Panc1 (cell line): Measurements from ENCODE around the gene SGIP1.

Source experiments
- POLR2AphosphoS5 ChIP-seq: IDR thresholded peaks from 2 replicates; pipeline ENCODE4 v1.6.1; 2012; ENCODE audit warnings: mild to moderate bottlenecking, low read depth, low read length, moderate library complexity
- TCF7L2 ChIP-seq: IDR thresholded peaks from 2 replicates; pipeline ENCODE4 v1.6.1; 2011; ENCODE audit warnings: mild to moderate bottlenecking, low read depth, low read length, inconsistent platforms
- TF ChIP-seq, protein P1 (sequence below): fragments of 450-650 bp; IDR thresholded peaks from 2 replicates; pipeline ENCODE4 v1.5.1; 2017; ENCODE audit warnings: mild to moderate bottlenecking
- TF ChIP-seq, protein P2 (sequence below), 2 experiments: IDR thresholded peaks; 2 replicates each; pipeline ENCODE4 v1.6.1; 2011 to 2012; ENCODE audit warnings: low read depth in 2 of 2, control low read depth in 1 of 2, low read length in 1 of 2, mild to moderate bottlenecking in 1 of 2, moderate library complexity in 1 of 2; ENCODE audit not compliant: insufficient read depth in 1 of 2

DNA sequence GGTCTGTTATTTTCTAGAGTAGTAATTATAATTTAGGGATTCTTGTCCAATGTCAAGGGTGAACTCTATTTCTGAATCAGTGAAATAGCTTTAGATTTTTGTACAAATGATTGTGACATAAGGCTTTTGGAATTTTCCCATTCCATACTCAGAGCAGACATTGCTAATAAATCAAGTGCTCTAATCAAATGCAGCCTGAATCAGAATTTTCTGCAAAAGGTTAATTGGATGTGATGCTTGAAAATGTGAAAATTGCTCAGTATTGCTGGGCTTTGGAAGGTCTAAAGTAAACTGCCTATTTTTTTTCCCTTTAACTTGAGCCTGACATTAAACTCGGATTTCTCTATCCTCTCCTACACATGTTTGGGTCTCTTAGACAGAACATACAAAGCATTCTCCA is 23.2 kb downstream of the SGIP1 start:
- TF ChIP-seq, protein P1, sequence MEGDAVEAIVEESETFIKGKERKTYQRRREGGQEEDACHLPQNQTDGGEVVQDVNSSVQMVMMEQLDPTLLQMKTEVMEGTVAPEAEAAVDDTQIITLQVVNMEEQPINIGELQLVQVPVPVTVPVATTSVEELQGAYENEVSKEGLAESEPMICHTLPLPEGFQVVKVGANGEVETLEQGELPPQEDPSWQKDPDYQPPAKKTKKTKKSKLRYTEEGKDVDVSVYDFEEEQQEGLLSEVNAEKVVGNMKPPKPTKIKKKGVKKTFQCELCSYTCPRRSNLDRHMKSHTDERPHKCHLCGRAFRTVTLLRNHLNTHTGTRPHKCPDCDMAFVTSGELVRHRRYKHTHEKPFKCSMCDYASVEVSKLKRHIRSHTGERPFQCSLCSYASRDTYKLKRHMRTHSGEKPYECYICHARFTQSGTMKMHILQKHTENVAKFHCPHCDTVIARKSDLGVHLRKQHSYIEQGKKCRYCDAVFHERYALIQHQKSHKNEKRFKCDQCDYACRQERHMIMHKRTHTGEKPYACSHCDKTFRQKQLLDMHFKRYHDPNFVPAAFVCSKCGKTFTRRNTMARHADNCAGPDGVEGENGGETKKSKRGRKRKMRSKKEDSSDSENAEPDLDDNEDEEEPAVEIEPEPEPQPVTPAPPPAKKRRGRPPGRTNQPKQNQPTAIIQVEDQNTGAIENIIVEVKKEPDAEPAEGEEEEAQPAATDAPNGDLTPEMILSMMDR, result no peak
- TF ChIP-seq, protein P2, sequence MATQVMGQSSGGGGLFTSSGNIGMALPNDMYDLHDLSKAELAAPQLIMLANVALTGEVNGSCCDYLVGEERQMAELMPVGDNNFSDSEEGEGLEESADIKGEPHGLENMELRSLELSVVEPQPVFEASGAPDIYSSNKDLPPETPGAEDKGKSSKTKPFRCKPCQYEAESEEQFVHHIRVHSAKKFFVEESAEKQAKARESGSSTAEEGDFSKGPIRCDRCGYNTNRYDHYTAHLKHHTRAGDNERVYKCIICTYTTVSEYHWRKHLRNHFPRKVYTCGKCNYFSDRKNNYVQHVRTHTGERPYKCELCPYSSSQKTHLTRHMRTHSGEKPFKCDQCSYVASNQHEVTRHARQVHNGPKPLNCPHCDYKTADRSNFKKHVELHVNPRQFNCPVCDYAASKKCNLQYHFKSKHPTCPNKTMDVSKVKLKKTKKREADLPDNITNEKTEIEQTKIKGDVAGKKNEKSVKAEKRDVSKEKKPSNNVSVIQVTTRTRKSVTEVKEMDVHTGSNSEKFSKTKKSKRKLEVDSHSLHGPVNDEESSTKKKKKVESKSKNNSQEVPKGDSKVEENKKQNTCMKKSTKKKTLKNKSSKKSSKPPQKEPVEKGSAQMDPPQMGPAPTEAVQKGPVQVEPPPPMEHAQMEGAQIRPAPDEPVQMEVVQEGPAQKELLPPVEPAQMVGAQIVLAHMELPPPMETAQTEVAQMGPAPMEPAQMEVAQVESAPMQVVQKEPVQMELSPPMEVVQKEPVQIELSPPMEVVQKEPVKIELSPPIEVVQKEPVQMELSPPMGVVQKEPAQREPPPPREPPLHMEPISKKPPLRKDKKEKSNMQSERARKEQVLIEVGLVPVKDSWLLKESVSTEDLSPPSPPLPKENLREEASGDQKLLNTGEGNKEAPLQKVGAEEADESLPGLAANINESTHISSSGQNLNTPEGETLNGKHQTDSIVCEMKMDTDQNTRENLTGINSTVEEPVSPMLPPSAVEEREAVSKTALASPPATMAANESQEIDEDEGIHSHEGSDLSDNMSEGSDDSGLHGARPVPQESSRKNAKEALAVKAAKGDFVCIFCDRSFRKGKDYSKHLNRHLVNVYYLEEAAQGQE (IDR thresholded peaks at IDR 0.05; ENCODE audit: insufficient read depth in 1 of 2, low read depth in 2 of 2, low read length in 1 of 2), result no peak
- no peak for TF ChIP-seq POLR2AphosphoS5
- no peak for TF ChIP-seq TCF7L2
